ENCODE measurements around the gene FKBP9.

GRCh38 chr7:32916006-32916405 is 41.2 kb upstream of the FKBP9 start:
- TF ChIP-seq, protein P1, sequence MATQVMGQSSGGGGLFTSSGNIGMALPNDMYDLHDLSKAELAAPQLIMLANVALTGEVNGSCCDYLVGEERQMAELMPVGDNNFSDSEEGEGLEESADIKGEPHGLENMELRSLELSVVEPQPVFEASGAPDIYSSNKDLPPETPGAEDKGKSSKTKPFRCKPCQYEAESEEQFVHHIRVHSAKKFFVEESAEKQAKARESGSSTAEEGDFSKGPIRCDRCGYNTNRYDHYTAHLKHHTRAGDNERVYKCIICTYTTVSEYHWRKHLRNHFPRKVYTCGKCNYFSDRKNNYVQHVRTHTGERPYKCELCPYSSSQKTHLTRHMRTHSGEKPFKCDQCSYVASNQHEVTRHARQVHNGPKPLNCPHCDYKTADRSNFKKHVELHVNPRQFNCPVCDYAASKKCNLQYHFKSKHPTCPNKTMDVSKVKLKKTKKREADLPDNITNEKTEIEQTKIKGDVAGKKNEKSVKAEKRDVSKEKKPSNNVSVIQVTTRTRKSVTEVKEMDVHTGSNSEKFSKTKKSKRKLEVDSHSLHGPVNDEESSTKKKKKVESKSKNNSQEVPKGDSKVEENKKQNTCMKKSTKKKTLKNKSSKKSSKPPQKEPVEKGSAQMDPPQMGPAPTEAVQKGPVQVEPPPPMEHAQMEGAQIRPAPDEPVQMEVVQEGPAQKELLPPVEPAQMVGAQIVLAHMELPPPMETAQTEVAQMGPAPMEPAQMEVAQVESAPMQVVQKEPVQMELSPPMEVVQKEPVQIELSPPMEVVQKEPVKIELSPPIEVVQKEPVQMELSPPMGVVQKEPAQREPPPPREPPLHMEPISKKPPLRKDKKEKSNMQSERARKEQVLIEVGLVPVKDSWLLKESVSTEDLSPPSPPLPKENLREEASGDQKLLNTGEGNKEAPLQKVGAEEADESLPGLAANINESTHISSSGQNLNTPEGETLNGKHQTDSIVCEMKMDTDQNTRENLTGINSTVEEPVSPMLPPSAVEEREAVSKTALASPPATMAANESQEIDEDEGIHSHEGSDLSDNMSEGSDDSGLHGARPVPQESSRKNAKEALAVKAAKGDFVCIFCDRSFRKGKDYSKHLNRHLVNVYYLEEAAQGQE (IDR thresholded peaks at IDR 0.05; ENCODE audit: insufficient read depth in 1 of 2, low read depth in 2 of 2, low read length in 2 of 2) = no peak
- TF ChIP-seq SIN3A (IDR thresholded peaks at IDR 0.05; ENCODE audit: borderline replicate concordance, insufficient read depth, low read length) = no peak
- no peak for TF ChIP-seq TAF1 (IDR thresholded peaks at IDR 0.05; ENCODE audit: borderline replicate concordance, insufficient read depth, low read length)

Data from PFSK-1 (cell line).